Measurements from ENCODE around the gene MMP13. TPM values are rescaled to one million over a fixed set of nuclear protein-coding genes. Genes with fewer than 3 reads are reported as not detected.

MMP13 gene
- total RNA-seq, 1 donor from 2014 or later = not detected

DNA sequence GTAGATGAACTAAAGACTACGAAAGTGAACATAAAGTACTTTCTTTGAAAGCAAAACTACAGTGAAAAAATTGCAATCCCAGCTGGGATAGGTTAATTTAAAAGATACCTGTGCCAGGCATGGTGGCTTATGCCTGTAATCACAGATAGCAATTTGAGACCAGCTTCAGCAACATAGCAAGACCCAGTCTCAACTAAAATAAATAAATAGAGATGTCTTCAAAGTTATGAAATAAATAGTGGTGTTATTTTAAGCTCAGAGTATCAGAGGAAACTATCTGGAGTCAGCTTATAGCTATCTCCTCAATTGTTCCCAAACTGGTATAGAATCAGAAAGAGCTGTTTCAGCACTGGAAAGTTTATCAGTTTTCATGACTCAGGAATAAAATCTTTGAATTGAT is 17.3 kb upstream of the MMP13 start:
- H3K9me3 Mint-ChIP-seq = no peaks in the 10 kb centered on the region
- H3K27me3 Mint-ChIP-seq (ENCODE audit: low read depth) = no peaks in the 10 kb centered on the region
- TF ChIP-seq, protein P1, sequence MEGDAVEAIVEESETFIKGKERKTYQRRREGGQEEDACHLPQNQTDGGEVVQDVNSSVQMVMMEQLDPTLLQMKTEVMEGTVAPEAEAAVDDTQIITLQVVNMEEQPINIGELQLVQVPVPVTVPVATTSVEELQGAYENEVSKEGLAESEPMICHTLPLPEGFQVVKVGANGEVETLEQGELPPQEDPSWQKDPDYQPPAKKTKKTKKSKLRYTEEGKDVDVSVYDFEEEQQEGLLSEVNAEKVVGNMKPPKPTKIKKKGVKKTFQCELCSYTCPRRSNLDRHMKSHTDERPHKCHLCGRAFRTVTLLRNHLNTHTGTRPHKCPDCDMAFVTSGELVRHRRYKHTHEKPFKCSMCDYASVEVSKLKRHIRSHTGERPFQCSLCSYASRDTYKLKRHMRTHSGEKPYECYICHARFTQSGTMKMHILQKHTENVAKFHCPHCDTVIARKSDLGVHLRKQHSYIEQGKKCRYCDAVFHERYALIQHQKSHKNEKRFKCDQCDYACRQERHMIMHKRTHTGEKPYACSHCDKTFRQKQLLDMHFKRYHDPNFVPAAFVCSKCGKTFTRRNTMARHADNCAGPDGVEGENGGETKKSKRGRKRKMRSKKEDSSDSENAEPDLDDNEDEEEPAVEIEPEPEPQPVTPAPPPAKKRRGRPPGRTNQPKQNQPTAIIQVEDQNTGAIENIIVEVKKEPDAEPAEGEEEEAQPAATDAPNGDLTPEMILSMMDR (IDR thresholded peaks at IDR 0.05; ENCODE audit: unreplicated experiment) = no peak
- peaks cover 2% of the 10 kb centered on the region for H3K4me1 Mint-ChIP-seq
- H3K4me3 Mint-ChIP-seq = no peak overlapping the region
- H3K27ac Mint-ChIP-seq = no peak overlapping the region
- DNase-seq (ENCODE audit: low spot score in 2 of 2, unreplicated experiment in 2 of 2) = no peak
- no peaks in the 10 kb centered on the region for H3K36me3 Mint-ChIP-seq

DNA sequence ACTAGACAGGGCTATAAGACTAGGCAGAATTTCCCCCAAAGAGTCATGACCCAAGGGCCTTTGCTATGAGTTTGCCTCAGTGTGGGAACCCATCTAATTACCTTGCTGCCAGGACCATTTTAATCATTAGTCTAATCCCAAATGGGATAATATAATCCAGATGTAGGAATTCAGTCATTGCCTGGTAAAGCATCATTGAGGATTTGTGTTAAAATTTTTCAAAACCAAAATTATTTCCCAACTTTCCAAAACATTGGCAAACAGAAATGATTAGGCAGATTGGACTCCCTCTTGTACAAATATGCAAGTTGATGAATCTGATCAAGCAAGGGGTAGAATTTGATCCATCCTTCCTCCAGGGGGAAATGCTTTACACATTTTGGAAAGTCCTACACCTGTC is 16.2 kb upstream of the MMP13 start:
- Mint-ChIP-seq H3K36me3 (no peaks in the 10 kb centered on the region), H3K27me3 (ENCODE audit: low read depth) (no peaks in the 10 kb centered on the region), H3K4me1 (peaks cover 2% of the 10 kb centered on the region), H3K27ac (no peak overlapping the region), H3K9me3 (no peaks in the 10 kb centered on the region), H3K4me3 (no peak overlapping the region)
- TF ChIP-seq, protein P1 (IDR thresholded peaks at IDR 0.05; ENCODE audit: unreplicated experiment) = no peak
- no peak for DNase-seq (ENCODE audit: low spot score in 2 of 2, unreplicated experiment in 2 of 2)

DNA sequence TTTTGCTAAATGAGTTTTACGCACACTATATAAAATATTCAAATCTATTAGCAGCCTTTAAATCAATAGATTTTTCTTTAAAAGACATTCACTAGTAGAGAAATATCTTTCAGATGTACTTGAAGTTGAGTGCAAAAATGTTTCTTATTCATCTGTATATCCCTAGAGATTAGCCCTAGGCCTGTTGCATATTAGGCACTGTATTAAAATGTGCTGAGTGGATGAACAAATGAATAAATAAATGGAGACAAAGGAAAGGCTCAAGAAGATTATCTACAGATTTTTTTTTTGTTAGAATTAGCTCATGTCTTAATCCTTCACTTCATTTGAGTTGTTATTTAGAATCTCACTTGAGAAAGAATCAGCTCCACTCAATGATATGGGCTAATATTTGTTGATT is 12.0 kb upstream of the MMP13 start:
- TF ChIP-seq, protein P1 (IDR thresholded peaks at IDR 0.05; ENCODE audit: unreplicated experiment) = no peak
- no peak for DNase-seq (ENCODE audit: low spot score in 2 of 2, unreplicated experiment in 2 of 2)

DNA sequence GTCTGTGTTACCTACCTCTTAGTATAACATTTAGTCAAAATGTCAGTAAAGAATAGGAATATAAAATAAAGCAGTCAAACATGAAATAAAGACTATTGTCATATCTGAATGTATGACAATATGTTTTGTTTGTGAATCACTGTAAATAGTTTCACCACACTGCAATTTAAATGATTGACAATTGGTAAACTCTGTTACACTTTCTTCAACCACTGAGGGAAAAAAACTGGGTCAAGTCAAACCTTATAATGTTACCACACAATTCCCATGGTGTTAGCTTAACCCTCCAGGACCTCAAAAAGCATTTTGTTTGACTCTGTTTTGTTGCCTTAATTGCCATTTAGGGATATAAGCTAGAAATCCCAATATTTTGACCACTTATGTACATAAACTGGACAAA is 10.5 kb upstream of the MMP13 start:
- H3K36me3 Mint-ChIP-seq = no peaks in the 10 kb centered on the region
- no peaks in the 10 kb centered on the region for H3K9me3 Mint-ChIP-seq
- no peaks in the 10 kb centered on the region for H3K27me3 Mint-ChIP-seq (ENCODE audit: low read depth)
- H3K27ac Mint-ChIP-seq = no peak overlapping the region
- no peak for DNase-seq (ENCODE audit: low spot score in 2 of 2, unreplicated experiment in 2 of 2)
- no peak overlapping the region for H3K4me3 Mint-ChIP-seq
- no peaks in the 10 kb centered on the region for H3K4me1 Mint-ChIP-seq
- TF ChIP-seq, protein P1 (IDR thresholded peaks at IDR 0.05; ENCODE audit: unreplicated experiment) = no peak

More for the DNA sequence above, 12.0 kb upstream of the MMP13 start:
- H3K36me3 Mint-ChIP-seq = no peaks in the 10 kb centered on the region
- H3K4me1 Mint-ChIP-seq = no peaks in the 10 kb centered on the region
- H3K4me3 Mint-ChIP-seq = no peak overlapping the region
- H3K27ac Mint-ChIP-seq = no peak overlapping the region
- H3K27me3 Mint-ChIP-seq (ENCODE audit: low read depth) = no peaks in the 10 kb centered on the region
- H3K9me3 Mint-ChIP-seq = no peaks in the 10 kb centered on the region

DNA sequence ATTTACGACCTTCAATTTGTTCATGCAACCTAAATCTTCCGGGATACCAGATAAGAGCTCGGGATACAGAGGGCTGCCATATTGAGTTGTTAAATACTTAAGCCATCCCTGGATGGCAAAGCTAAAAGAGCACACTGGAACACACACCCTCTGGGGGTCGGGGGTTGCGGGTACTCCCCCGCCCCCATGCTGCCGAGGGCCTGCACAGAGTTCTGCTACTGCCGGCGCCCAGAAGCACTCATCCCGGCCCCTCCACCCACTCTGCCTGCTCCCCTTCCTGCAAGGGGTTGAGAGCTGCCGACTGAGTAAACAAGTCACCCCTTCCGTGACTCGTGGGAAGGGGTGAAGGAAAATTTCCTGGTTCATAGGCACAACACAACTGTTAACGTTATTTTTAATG is 9.3 kb upstream of the MMP13 start:
- H3K4me3 Mint-ChIP-seq = no peak overlapping the region
- no peaks in the 10 kb centered on the region for H3K27me3 Mint-ChIP-seq (ENCODE audit: low read depth)
- TF ChIP-seq, protein P1 (IDR thresholded peaks at IDR 0.05; ENCODE audit: unreplicated experiment) = no peak
- no peak for DNase-seq (ENCODE audit: low spot score in 2 of 2, unreplicated experiment in 2 of 2)
- no peaks in the 10 kb centered on the region for H3K36me3 Mint-ChIP-seq
- no peak overlapping the region for H3K27ac Mint-ChIP-seq
- H3K9me3 Mint-ChIP-seq = no peaks in the 10 kb centered on the region
- no peaks in the 10 kb centered on the region for H3K4me1 Mint-ChIP-seq

DNA sequence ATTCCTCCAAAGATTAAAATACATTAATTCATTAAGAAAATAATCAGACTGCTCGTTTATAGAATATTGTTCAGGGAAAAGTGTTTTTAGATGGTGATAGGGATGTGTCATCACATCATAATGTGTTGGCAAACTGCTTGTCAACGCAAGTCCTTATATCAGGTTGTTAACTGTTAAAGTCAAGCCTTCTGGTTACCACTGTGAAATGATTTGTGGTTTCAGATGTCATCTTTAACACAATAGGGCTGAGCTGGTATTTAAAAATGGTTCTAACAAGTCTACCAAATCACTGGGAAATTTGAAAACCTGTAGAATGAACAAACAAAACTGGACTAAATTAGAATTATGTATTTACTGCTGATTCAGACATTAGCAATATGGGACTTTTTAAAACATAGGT is 2.4 kb upstream of the MMP13 start:
- peaks cover 1% of the 10 kb centered on the region for H3K27me3 Mint-ChIP-seq (ENCODE audit: low read depth)
- peaks cover 3% of the 10 kb centered on the region for H3K9me3 Mint-ChIP-seq
- DNase-seq (ENCODE audit: low spot score in 2 of 2, unreplicated experiment in 2 of 2) = no peak
- TF ChIP-seq, protein P1 (IDR thresholded peaks at IDR 0.05; ENCODE audit: unreplicated experiment) = no peak
- no peak overlapping the region for H3K4me3 Mint-ChIP-seq
- no peaks in the 10 kb centered on the region for H3K4me1 Mint-ChIP-seq
- no peak overlapping the region for H3K27ac Mint-ChIP-seq
- H3K36me3 Mint-ChIP-seq = no peaks in the 10 kb centered on the region
